Measurements from ENCODE around the gene CARMIL3. TPM values are rescaled to one million over a fixed set of nuclear protein-coding genes. Genes with fewer than 3 reads are reported as not detected.
"Not testable (repeated sequence)": the region's sequence is repeated elsewhere in the genome, so short reads cannot be mapped to it uniquely, and the experiment has no call there.

CARMIL3 gene
- total RNA-seq, 1 donor from 2014 or later: not detected

- DNase-seq: no peak
Measured at GRCh38 chr14:24042746-24043145, 9.1 kb upstream of the CARMIL3 start.

DNA sequence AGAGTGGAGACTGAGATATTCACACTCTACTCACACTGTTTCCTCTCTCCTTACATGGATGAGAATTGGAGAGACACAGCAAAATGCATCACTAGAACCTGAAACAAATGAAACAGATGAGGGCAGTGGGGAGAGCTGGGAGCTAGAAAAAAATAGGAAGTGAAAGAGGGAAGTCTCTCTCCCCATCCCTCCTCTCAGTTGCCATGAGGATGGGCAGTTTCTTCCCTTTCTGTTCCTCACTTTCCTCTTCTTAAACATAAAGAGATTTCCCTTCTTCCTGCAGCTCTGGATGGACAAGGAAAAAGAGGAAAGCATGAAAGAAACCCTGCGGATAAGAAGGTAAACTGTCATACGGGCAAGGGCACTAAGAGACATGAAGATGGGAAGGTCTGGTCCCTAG, 2.8 kb upstream of the CARMIL3 start:
- not testable (repeated sequence) for DNase-seq

DNA sequence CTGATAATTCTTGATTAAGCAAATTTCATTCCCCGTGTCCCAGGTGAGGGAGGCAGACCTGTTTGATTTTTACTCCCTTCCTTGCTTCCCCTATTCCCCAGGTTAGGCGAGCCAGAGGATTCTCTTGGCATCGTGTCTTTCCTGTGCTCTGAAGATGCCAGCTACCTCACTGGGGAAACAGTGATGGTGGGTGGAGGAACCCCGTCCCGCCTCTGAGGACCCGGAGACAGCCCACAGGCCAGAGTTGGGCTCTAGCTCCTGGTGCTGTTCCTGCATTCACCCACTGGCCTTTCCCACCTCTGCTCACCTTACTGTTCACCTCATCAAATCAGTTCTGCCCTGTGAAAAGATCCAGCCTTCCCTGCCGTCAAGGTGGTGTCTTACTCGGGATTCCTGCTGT, 1.1 kb upstream of the CARMIL3 start:
- not testable (repeated sequence) for DNase-seq

DNA sequence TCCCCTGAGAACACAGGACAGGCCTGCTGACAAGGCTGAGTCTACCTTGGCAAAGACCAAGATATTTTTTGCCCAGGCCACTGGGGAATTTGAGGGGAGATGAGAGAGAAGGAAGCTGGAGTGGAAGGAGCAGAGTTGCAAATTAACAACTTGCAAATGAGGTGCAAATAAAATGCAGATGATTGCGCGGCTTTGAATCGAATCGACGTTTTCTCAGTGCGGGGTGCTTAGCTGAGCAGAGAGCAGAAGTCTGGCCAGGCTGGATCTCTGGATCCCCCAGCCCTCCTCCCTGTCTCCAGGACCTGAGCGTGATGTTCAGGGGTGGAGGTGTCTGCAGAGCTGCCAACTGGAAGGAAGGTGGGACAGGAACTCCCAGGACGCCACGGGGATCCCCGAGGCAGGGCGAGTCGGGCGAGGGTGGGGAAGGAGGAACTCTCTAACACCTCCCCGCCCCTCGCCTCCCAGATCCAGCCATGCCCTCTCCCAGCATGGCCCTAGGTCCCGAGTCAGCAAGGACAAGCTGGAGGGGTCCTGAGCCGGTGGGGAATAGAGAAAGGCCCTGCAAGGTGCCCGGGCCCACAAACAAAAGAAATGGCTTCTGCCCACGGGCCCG, 527 bp upstream of the CARMIL3 start:
- DNase-seq: no peak

GRCh38 chr14:24052656-24053547, 1.1 kb downstream of the CARMIL3 start:
- DNase-seq: no peak

GRCh38 chr14:24053548-24054323, 1.9 kb downstream of the CARMIL3 start:
- DNase-seq: no peak

DNA sequence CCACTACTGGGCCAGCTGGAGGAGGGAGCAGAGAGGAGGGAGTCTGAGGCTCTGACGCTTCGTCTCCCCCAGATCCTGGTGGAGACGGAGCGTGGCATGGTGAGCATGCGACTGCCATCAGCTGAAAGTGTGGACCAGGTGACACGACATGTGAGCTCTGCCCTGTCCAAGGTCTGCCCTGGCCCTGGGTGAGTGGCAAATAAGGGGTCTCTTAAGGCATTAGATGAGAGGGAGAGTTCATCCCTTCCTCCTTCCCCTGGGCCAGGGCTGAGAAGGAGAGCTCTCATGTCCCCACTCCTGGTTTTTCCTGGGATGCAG, 2.5 kb downstream of the CARMIL3 start:
- no peak for DNase-seq

DNA sequence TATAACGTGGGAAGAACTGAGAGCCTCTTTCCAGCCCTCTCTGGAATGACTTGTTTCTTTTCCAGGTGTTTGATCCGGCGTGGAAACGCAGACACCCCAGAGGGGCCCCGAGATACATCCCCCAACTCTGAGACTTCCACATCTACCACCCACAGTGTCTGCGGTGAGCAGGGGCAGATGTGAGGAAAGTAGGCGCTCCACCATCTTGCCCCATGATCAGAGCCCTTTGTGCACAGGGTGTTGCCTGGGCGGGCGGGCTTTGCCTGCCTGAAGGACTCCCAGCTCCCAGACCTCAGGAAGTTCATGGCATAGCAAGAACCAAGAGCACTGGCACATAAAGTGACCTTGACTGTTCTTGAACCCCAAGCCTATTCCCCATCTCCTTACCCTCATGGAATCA, 2.8 kb downstream of the CARMIL3 start:
- no peak for DNase-seq

- no peak for DNase-seq
Measured at GRCh38 chr14:24055971-24056799, 4.4 kb downstream of the CARMIL3 start.

- DNase-seq: no peak
Measured at GRCh38 chr14:24056800-24057184, 5.0 kb downstream of the CARMIL3 start.

DNA sequence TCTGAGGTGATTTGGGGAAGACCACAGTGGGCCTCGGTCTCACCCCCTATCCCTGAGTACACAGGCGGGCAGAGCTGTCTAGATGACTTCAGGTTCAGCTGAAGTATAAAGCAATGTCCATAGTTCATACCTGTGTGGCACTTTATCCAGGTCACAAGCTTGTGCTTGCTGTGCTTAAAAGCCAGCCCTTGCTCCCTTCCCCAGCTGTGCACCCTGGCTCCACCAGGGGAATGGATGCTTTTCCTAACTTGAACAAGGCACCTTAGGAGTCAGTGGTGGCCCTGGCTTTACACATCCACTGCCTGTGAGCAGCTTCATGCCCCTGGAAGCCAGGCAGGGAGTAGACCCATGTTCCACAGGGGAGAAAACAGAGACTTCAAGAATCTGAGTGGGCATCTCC, 5.5 kb downstream of the CARMIL3 start:
- DNase-seq: no peak

DNA sequence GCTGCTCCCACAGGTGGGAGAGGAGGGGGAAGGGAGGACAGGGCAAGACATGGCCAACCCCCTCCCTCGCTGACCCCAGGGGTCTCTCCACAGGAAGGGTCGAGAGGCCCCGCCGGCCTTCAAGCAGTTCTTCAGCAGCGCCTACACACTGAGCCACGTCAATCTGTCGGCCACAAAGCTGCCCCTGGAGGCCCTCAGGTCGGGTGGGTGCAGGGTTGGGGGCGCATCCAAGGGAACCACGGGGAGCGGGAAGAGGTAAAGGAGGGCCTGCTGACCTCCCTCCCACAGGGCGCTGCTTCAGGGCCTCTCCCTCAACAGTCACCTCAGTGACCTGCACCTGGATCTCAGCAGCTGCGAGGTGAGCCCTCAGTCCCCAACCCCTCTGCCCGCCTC, 6.1 kb downstream of the CARMIL3 start:
- DNase-seq: no peak

- DNase-seq: peak; percentile 81
Measured at GRCh38 chr14:24058260-24058950, 6.6 kb downstream of the CARMIL3 start.

DNA sequence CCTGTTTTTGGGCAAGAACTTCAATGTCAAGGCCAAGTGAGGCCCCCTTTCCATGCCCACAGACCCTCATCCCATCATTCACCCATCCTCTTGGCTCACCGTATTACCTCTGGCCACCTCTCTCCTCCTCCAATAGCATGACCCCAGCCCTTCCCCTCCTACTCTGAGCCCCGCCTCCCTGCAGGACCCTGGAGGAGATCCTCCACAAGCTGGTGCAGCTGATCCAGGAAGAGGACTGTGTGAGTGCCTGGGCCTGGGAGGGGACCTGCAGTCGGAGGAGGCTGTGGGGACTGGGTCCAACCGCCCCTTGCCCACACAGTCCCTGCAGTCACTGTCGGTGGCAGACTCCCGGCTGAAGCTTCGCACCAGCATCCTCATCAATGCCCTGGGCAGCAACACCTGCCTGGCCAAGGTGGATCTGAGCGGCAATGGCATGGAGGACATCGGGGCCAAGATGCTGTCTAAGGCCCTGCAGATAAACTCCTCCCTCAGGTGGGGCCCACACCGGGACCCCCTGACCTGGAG, 7.2 kb downstream of the CARMIL3 start:
- DNase-seq: no peak

GRCh38 chr14:24059841-24060388, 8.1 kb downstream of the CARMIL3 start:
- no peak for DNase-seq

GRCh38 chr14:24060443-24060842, 8.6 kb downstream of the CARMIL3 start:
- no peak for DNase-seq

- no peak for DNase-seq
Measured at GRCh38 chr14:24060984-24061913, 9.4 kb downstream of the CARMIL3 start.

GRCh38 chr14:24062216-24062980, 10.6 kb downstream of the CARMIL3 start:
- no peak for DNase-seq

DNA sequence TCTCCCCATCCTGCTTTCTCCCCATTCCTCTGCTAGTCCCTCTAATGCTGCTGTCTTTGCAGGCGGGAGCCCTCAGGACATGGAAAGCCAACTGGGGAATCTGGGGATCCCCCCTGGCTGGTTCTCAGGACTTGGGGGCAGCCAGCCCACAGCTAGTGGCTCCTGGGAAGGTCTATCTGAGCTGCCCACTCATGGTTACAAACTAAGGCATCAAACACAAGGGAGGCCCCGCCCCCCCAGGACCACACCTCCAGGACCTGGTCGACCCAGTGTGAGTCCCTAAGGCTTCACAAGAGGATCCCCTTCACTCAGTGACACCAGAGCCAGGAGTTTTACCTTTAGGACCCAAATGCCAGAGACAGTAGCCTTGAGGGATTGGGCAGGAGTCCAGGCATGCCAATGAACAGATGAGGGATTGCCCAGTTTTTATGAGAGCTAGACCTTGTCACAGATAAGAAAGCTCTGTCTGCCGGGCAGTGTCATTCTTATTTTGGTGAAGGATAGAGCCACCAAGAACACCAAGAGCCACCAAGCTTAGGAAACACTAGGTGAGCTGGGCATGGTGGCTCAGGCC, 11.5 kb downstream of the CARMIL3 start:
- no peak for DNase-seq
